GM19397 (cell line): Measurements from ENCODE around the gene PMIS2.
A peak's percentile ranks its signal among the peaks of the same experiment; 100 is the strongest.

Experiments
- ATAC-seq: cut with Tn5 transposase; IDR thresholded peaks from one replicate; pipeline ENCODE4 v1.9.1; 2021; ENCODE audit warnings: mild to moderate bottlenecking, moderate library complexity; ENCODE audit not compliant: unreplicated experiment

Gene PMIS2

DNA sequence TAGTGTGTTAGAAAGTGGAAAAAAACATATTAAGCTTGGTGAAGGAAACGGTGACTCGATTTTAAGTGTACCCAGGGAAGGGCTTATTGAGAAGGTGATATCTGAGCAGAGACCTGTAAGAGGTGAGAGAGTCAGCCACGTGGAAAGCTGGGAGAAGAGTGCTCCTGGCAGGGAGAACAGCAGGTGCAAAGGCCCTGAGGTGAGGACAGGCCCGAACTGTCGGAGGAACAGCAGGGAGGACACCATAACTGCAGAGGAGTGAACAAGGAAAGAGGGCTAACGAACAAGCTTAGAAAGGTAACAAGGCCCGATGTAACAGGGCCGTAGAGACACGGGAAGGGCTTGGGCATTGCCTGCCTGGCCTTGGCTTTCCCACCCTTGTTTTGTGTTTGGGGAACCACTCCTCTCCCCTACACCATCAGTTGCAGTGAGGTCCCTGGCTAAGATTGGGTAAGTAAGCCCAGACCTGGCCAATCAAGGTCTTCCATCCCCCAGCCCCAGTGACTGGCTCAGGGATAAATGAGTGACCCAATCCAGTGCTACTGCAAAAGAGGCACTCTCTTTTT, 29.9 kb upstream of the PMIS2 start:
- ATAC-seq: no peak

- no peak for ATAC-seq
These were observed 29.0 kb upstream of the PMIS2 start for GRCh38 chr19:35556846-35557538.

- ATAC-seq: no peak
These were observed 28.2 kb upstream of the PMIS2 start for GRCh38 chr19:35557539-35558399.

DNA sequence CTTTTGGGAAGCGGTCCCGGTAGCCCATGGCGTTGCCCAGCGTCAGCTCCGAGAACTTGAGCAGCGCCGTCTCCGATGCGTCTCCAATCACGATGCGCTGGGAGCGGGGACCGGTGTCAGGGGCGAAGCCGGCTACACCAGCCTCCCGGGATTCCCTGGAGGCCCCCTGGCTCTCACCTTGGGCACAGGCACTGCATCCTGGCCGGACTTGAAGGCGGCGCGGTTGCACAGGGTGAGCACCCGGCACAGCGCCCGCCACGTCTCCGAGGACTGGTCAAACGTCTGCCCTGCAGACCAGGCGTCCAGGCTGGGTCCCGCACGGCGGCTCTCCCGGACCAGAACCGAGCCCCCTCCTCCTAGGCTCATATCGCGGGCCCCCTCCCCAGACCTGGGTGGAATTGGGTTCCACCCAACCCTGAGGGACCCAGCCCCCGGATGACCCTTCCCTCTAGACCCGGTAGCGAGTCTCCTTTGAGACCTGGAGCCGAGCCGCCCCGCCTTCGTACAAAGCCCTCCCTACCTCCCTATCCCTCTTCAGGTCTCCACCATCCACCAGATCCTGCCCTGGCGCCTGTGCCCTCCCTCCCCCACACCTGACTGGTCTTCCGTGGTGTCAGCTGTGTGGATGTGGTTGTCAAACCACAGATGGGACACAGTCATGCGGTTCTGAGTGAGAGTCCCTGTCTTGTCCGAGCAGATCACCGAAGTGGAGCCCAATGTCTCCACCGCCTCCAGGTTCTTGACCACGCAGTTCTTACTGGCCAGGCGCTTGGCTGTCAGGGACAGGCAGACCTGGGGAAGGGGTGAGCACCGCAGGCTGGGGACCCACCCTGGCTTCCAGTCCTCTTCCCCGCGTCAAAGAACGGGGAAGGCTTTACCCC, 27.3 kb upstream of the PMIS2 start:
- no peak for ATAC-seq

DNA sequence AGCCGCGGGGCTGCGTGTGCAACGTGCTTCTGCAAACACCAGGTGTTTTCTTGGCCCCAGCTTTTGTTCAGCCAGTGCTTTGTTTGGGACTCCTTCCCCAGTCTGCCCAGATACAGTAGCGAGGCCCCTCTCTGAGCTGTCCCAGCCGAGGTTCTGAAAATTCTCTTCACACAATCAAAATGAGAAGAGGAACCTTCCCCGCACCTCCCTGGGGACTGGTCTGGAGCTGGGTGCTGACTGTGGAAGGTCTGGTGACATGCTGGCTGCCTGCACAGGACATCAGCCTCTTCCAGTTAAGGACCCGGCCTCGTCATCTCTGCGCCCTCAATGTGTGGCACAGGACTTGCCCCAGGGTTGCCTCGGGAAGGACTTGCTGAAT, 26.7 kb upstream of the PMIS2 start:
- peak; percentile 49 for ATAC-seq

- no peak for ATAC-seq
These were observed 26.2 kb upstream of the PMIS2 start for GRCh38 chr19:35559781-35560180.

GRCh38 chr19:35560271-35560670, 25.7 kb upstream of the PMIS2 start:
- ATAC-seq: no peak

- ATAC-seq: no peak
These were observed 25.3 kb upstream of the PMIS2 start for GRCh38 chr19:35560677-35561076.

DNA sequence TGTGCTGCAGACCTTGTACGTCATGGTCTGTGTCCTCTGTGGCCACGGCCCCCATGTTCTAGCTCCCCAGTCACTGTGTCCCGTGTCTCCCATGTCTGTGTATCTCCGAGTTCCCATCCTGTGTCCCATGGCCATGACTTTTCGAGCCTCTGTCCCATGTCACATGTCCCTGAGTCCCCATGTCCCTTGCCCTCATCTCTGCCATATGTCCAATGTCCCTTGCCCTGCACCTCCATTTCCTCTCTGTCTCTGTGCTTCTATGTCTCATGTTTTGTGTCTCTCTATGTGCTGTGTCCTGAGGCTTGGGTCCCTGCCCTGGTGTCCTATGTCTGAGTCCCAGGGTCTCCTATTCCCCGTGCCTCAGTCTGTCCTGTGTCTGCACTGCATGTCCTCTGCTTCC, 24.5 kb upstream of the PMIS2 start:
- ATAC-seq: no peak

DNA sequence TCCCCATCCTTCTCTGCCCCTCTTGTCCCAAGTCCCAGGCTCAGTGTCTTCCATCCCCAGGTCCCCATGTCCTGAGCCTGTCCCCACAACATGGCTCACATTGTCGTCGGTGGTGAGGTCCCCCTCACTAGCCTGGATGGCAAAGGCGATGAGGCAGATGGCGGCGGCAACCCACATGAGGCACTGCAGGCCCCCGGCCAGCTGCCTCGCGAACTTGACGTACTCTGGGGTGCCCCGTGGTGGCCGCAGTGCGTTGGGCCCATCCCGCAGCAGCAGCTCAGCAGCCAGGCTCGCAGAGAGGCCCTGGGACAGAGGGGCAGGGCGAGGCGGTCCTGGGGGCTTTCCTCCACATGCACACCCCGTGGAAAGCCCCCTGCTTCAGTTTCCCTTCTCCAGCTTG, 23.6 kb upstream of the PMIS2 start:
- no peak for ATAC-seq

GRCh38 chr19:35562776-35563175, 23.2 kb upstream of the PMIS2 start:
- ATAC-seq: no peak

DNA sequence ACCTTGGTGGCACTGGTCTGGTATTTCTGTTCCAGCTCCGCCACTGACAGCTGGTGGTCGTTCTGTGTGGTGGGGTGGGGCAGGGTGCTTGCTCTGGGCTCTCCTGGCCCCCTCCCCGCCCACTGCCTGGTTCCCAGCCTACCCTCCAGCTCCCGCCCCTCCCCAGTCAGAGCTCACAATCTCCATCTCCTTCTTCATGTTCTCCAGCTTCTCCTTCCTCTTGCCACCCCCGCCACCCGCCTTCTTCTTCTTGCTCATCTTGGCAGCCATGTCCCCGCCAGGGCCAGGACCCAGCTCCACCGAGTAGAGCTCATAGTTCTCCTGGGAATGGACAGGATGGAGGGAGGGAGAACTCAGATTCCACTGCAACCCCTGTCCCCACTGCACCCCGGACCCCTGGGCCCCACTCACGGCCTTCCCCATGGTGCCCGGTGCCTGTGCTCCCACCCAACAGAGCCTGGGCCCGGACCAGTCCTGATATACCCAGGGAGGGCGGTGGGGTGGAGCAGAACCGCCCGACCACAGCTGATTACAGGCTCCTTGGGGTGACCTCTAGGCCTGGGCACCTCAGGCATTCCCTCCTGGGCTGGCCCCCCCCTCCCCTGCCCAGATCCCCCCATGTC, 22.7 kb upstream of the PMIS2 start, which contains the start of gene ATP4A:
ATP4A (minus strand) TSS at position 452 of the 623 bp plus-strand sequence; CDS start at position 423, 29 bp downstream.
- no peak for ATAC-seq

DNA sequence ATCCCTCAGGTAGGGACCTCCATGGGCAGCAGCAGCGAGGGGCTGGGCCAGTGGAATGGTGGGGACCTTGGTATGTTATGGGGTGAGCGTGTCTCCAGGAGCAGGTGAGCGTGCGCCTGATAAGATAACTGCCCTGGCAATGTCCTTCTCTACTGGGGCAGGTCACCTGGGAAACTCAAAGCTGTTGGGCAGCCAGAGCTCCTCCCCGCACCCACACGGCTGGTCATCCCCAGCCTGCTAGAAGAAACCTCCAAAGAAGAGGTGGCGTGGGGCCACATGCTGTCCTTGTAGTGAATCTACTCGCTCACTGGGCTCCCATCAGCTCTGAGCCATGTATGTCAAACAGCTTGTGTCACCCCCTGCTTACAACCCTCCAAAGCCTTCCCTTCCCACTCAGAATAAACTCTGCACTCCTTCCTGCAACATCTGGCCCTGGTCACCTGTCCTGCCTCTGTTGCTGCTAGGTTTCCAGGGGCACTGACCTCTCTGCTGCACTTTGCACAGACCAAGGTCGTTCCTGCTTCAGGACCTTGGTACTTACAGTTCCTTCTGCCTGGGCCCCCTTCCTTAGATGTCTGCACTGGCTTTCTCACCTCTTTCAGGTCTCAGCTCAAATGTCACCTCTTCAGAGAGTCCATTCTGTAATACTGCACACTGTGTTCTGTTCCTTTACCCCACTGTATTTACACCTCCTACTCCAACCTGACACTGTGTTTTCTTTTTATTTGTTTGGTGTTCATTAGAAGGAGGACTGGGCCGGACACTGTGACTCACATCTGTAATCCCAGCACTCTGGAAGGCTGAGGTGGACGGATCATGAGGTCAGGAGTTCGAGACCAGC, 20.7 kb upstream of the PMIS2 start:
- ATAC-seq: no peak

- ATAC-seq: no peak
These were observed 19.2 kb upstream of the PMIS2 start for GRCh38 chr19:35566738-35567137.

DNA sequence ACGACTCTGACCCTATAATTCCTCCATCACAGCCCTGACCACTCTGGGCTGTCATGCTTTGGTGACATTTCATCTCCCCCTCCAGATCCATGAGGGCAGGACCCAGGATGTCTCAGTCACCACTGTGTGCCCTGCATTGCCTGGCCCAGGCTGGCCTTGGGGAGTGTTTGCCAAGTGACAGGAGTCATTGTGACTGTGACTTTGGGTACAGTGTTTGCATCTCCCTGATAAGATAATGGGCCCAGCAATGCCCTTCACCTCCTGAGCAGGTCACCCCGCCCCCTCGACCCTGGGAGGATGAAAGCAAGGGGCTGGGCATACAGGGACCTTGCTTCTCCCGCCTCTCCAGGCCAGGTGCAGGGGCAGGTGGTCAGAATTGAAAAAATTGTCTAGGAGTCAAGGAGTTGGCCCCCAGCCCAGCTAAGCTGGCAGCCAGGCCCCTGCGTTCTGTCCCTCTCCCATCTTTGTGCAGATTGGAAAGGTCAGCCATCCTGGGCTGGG, 16.6 kb upstream of the PMIS2 start:
- ATAC-seq: no peak

DNA sequence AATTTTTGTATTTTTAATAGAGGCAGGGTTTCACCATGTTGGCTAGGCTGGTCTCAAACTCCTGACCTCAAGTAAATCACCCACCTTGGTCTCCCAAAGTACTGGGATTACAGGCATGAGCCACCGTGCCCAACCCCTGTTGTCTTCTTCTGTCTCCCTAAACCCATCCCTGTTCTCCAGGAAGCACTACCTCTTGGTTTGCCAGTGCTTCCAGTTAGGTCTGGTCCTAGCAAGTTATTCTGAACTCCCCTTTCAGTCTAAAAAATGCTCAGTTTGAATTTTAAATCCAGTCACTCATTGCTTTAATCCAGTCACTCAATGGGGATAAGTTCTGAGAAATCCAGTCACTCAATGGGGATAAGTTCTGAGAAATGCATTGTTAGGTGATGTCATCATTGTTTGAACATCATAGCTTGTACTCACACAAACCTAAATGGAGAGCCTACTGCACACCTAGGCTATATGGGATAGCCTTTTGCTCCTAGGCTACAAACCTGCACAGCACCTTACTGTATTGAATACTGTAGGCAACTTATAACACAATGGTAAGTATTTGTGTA, 14.5 kb upstream of the PMIS2 start:
- ATAC-seq: no peak

- ATAC-seq: no peak
These were observed 8.1 kb upstream of the PMIS2 start for GRCh38 chr19:35577918-35578317.

GRCh38 chr19:35578707-35579106, 7.3 kb upstream of the PMIS2 start:
- ATAC-seq: no peak

DNA sequence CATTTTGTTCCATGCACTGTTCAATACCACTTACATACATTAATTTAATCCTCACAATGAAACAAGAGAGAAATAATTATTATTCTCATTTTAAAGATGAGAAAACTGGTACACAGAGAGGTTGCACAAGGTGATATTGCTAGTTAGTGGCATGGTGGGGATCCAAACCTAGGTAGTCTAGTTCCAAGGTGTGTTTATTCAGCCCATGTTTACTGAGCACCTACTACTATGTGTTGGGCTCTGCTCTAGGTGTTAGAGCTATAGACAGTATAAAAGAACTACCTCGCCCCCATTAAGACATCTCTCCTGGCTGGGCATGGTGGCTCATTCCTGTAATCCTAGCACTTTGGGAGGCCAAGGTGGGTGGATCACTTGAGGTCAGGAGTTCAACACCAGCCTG, 3.2 kb upstream of the PMIS2 start:
- ATAC-seq: no peak
